Amniotic epithelial cell (primary cell): Measurements from ENCODE around the gene NXF2B.
"Not testable (repeated sequence)": the region's sequence is repeated elsewhere in the genome, so short reads cannot be mapped to it uniquely, and the experiment has no call there.

Experiments
- DNase-seq: peaks from one replicate; pipeline ENCODE4 v3.0.0-alpha.2; 2010; ENCODE audit warnings: low read depth

Gene NXF2B

GRCh38 chrX:102439908-102440307 lies at the start of gene NXF2B:
NXF2B (minus strand) TSS chrX:102440008; CDS start chrX:102380036, 59,972 bp downstream.
- DNase-seq: not testable (repeated sequence)

GRCh38 chrX:102478765-102479164 lies 39.0 kb upstream of the NXF2B start:
- not testable (repeated sequence) for DNase-seq

- DNase-seq: not testable (repeated sequence)
Measured at GRCh38 chrX:102471762-102472220, 32.0 kb upstream of the NXF2B start, which contains the start of gene TCP11X2. TCP11X2 (minus strand) TSS chrX:102471812.

- not testable (repeated sequence) for DNase-seq
Measured at GRCh38 chrX:102470215-102470614, 30.4 kb upstream of the NXF2B start.

- DNase-seq: not testable (repeated sequence)
Measured at GRCh38 chrX:102458615-102459014, 18.8 kb upstream of the NXF2B start.

GRCh38 chrX:102414493-102414892 lies 25.3 kb downstream of the NXF2B start:
- DNase-seq: not testable (repeated sequence)

GRCh38 chrX:102345916-102346315 lies 93.9 kb downstream of the NXF2B start:
- DNase-seq: peak; percentile 8

GRCh38 chrX:102341867-102342266 lies 97.9 kb downstream of the NXF2B start:
- no peak for DNase-seq

- no peak for DNase-seq
Measured at GRCh38 chrX:102339312-102340298, 100.2 kb downstream of the NXF2B start.

GRCh38 chrX:102338162-102338561 lies 101.6 kb downstream of the NXF2B start:
- DNase-seq: no peak
